ENCODE measurements around the gene YLPM1.

YLPM1 gene

DNA sequence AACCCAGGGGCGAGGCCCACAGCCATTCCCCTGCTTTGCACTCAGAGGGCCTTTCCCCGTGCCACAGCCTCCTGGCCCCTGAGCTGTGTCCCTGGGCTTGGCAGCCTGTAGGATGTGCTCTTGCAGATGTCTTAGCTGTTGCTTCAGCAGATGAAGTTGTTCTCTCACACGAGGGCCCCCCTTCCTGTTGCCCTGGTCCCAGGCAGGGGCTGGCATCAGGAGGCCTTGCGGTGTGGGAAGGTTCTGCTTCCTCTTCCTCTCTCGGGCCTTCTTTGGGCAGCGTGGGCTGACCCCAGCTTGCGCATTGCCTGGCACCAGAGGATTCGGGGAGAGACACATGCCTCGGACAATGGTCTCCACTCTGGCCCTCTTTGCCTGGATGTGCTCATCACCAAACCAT is 100.2 kb downstream of the YLPM1 start:
- no peak for DNase-seq (ENCODE audit: extremely low spot score)
- TF ChIP-seq, protein P1, sequence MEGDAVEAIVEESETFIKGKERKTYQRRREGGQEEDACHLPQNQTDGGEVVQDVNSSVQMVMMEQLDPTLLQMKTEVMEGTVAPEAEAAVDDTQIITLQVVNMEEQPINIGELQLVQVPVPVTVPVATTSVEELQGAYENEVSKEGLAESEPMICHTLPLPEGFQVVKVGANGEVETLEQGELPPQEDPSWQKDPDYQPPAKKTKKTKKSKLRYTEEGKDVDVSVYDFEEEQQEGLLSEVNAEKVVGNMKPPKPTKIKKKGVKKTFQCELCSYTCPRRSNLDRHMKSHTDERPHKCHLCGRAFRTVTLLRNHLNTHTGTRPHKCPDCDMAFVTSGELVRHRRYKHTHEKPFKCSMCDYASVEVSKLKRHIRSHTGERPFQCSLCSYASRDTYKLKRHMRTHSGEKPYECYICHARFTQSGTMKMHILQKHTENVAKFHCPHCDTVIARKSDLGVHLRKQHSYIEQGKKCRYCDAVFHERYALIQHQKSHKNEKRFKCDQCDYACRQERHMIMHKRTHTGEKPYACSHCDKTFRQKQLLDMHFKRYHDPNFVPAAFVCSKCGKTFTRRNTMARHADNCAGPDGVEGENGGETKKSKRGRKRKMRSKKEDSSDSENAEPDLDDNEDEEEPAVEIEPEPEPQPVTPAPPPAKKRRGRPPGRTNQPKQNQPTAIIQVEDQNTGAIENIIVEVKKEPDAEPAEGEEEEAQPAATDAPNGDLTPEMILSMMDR (IDR thresholded peaks at IDR 0.05; ENCODE audit: control extremely low read depth, extremely low read depth, low read depth, missing control alignments) = no peak
- POLR2A ChIA-PET = no interaction called here
- CTCF ChIA-PET = interaction anchor here (0.8 to 19.3 kb wide), 10 partner anchors 8 to 261 kb away, joined by 3 to 542 read pairs (median 41); partner anchors contain the start of genes DLST and PROX2

DNA sequence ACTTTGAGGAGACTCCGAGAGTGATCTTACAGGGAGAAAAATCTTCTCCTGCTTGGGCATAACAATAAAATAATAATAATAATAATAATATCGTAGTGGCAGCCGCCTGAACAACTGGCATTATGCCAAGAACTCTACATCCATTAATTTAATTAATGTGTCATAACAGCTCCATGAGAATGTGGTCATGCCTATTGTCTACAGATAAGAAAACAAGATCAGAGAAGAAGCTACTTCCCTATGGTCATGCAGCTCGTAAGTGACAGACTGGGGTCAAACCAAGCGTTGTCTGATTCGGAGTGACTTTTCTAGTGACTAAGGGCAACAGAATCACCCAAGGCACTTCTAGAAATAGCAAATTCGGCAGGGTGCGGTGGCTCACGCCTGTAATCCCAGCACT is 101.1 kb downstream of the YLPM1 start:
- DNase-seq (ENCODE audit: extremely low spot score) = no peak
- TF ChIP-seq, protein P1 (IDR thresholded peaks at IDR 0.05; ENCODE audit: control extremely low read depth, extremely low read depth, low read depth, missing control alignments) = no peak
- ChIA-PET CTCF (interaction anchor here (1.2 to 19.3 kb wide), 8 partner anchors 9 to 225 kb away, joined by 3 to 542 read pairs (median 69); partner anchors contain the start of genes DLST and PROX2), POLR2A (no interaction called here)

DNA sequence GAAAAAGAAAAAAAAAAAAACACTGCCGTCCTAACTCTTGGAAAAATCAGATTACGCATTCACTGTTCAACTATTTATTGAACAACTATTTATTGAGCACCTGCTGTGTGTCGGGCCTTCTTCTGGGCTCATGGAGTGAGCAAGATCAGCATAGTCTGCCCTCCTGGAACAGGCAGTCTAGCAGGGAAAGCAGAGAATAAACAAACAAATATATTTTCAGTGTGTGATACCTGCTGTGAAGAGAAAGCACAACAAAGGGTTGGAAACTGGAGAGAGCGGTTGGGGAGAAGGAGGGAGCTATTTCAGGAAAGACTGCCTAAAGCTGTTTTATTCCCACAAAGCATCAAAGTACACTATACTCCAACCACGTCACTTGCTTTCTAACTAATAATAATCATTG is 102.0 kb downstream of the YLPM1 start:
- POLR2A ChIA-PET = no interaction called here
- no peak for DNase-seq (ENCODE audit: extremely low spot score)
- TF ChIP-seq, protein P1 (IDR thresholded peaks at IDR 0.05; ENCODE audit: control extremely low read depth, extremely low read depth, low read depth, missing control alignments) = no peak
- CTCF ChIA-PET = interaction anchor here (1.0 to 19.3 kb wide), 7 partner anchors 12 to 224 kb away, joined by 3 to 542 read pairs (median 72); partner anchors contain the start of genes DLST and PROX2

DNA sequence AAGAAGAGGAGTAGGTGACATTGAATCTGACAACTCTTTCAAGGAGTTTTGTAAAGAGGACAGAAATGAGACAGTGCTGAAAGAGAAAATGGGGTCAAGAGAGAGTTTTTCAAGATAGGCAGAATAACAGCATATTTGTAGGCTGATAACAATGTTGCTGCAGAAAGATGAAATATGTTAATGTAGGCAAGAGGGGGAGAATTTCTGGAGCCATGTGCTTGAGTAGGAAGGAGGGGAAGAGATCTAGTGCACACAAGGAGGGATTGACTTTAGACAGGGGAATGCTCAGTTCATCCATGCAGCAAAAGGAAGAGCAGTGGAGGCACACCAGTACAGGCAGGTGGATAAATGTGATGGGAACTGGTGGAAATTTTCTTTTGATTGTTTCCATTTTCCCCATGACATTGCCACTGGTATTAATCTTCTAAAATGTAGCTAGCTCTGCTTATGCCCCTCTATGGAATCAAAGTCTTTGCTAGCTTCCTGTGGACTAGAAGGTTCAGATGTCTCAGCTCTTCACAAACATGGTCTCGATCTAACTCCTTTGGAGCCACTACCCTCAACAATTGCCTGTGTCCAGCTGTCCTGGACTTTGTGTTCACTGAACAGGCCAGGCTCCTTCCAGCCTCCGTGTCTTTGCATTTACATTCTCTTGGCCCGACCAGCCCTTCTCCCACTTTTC is 103.7 kb downstream of the YLPM1 start:
- TF ChIP-seq, protein P1 (IDR thresholded peaks at IDR 0.05; ENCODE audit: control extremely low read depth, extremely low read depth, low read depth, missing control alignments) = no peak
- DNase-seq (ENCODE audit: extremely low spot score) = no peak
- ChIA-PET POLR2A (no interaction called here), CTCF (interaction anchor here (2.4 to 20.7 kb wide), 5 partner anchors 7 to 222 kb away, joined by 7 to 353 read pairs (median 214); partner anchors contain the start of genes DLST and PROX2)

DNA sequence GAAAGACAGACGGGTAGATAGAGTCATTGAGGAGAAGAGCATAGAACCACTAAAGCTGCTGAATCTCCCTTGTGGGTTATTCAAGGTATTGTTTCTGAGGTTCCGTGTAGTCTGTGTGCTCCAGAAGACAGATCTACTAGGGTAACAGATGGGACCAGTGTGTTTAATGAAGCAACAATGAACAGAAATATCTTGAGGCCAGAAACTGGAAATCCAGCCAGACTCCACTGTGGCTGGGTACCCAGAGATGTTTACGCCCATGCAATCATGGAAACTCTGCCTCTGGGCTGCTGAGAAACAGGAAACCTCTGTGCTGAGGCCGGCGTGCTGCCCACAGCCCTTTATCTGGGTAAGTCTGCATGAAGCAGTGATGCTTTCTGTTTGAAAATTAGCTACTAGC is 104.6 kb downstream of the YLPM1 start:
- ChIA-PET CTCF (interaction anchor here (1.0 to 20.7 kb wide), 8 partner anchors 8 to 221 kb away, joined by 4 to 353 read pairs (median 10); partner anchors contain the start of genes DLST, PROX2 and RPS6KL1), POLR2A (interaction anchor here (0.7 kb wide), 1 partner anchor 86 kb away, joined by 3 read pairs; no protein-coding TSS in a partner anchor)
- TF ChIP-seq, protein P1 (IDR thresholded peaks at IDR 0.05; ENCODE audit: control extremely low read depth, extremely low read depth, low read depth, missing control alignments) = no peak
- DNase-seq (ENCODE audit: extremely low spot score) = no peak

DNA sequence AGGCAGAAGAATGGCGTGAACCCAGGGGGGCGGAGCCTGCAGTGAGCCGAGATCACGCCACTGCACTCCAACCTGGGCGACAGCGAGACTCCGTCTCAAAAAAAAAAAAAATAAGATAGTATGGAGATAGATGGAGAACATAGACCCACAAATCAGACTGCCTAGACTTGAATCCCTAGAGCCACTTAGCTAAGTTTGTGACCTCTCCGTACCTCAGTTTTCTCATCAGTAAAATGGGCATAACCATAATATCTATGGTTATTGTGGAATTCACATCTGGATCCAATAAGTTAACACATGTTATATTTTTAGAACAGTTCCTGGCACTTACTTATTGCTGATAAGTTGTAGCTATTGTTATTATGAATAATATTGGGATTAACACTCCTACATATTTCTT is 105.6 kb downstream of the YLPM1 start:
- TF ChIP-seq, protein P1 (IDR thresholded peaks at IDR 0.05; ENCODE audit: control extremely low read depth, extremely low read depth, low read depth, missing control alignments) = no peak
- ChIA-PET CTCF (interaction anchor here (1.6 to 20.7 kb wide), 7 partner anchors 8 to 220 kb away, joined by 4 to 353 read pairs (median 13); partner anchors contain the start of genes DLST, PROX2 and RPS6KL1), POLR2A (no interaction called here)
- DNase-seq (ENCODE audit: extremely low spot score) = no peak

Measured in GM10248 (cell line).